ENCODE results near the gene METTL27.

METTL27 gene

DNA sequence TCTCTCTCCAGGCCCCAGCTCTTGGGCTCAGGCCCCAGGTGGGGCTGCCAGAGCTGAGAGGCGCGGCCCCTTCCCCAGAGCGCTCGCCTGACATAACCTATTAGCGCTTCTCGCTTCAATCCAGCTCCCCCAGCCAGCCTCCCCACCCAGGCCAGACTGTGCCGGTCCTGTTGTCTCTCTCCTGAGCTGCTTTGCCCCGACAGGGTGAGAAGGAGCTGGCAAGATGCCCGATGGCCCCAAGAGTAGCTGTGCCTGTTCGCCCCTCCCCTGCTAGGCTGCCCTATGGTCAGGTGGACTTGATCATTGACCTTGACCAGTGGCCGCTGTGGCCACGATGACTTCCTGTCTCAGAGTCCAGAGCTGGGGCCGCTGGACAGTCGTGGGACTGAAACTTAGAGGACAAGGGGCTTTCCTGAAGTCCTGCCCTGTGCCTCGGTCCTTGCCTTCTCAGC, 27.8 kb upstream of the METTL27 start:
- Histone ChIP-seq H3K4me2 (ENCODE audit: low read depth, low read length, poor library complexity, severe bottlenecking) (no peak overlapping the region), H2AFZ (ENCODE audit: low read depth, low read length, severe bottlenecking) (no peak overlapping the region)
- no peak for TF ChIP-seq EZH2phosphoT487 (conservative IDR thresholded peaks at IDR 0.05; ENCODE audit: low read length)
- TF ChIP-seq, protein P1, sequence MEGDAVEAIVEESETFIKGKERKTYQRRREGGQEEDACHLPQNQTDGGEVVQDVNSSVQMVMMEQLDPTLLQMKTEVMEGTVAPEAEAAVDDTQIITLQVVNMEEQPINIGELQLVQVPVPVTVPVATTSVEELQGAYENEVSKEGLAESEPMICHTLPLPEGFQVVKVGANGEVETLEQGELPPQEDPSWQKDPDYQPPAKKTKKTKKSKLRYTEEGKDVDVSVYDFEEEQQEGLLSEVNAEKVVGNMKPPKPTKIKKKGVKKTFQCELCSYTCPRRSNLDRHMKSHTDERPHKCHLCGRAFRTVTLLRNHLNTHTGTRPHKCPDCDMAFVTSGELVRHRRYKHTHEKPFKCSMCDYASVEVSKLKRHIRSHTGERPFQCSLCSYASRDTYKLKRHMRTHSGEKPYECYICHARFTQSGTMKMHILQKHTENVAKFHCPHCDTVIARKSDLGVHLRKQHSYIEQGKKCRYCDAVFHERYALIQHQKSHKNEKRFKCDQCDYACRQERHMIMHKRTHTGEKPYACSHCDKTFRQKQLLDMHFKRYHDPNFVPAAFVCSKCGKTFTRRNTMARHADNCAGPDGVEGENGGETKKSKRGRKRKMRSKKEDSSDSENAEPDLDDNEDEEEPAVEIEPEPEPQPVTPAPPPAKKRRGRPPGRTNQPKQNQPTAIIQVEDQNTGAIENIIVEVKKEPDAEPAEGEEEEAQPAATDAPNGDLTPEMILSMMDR (IDR thresholded peaks at IDR 0.05; ENCODE audit: insufficient read depth, low read length, poor library complexity, severe bottlenecking) = no peak

DNA sequence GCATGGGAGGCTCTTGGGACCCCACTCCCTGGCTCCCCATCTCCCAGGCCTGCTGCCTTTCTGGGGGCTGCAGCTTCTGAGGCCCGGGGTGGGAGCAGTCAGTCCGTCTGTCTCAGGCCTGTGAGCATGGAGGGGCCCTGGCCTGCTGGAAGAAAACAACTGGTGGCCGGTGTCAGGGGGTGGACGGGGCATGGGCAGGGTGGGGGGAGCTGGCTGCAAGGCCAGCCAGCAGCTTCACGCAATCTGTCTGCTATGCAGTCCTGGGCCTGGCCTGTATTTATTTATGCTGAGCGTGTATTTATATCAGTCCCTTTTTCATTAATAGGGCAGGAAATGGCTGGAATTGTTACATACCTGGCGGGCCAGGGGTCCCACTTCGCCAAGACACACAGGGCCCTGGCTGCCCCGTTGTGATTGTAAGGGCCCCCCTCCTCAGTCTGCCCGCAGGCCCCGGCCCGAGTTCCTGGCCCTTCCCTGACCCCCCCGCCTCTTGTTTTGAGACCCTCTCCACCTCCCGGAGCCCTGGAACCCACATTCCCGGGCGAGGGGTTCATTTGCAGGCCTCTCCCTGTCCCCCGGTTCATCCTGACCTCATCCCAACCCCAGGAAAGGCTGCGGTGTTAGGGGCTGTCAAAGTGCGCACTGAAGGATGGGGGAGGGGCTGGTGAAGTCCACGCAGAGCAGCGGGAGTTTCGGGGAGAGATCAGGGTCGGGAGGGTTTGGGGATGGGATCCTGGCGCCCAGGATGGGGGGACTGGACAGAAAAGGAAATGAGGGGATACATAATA, 26.9 kb upstream of the METTL27 start:
- Histone ChIP-seq H3K36me3 (ENCODE audit: low read length) (no peaks in the 10 kb centered on the region), H2AFZ (ENCODE audit: low read depth, low read length, severe bottlenecking) (no peak overlapping the region), H3K4me2 (ENCODE audit: low read depth, low read length, poor library complexity, severe bottlenecking) (no peak overlapping the region), H3K27ac (ENCODE audit: low read depth, low read length) (no peak overlapping the region), H3K27me3 (ENCODE audit: low read length) (no peaks in the 10 kb centered on the region), H3F3A (ENCODE audit: insufficient read depth) (no peaks in the 10 kb centered on the region), H3K9ac (ENCODE audit: low read length) (no peak overlapping the region), H3K4me3 (ENCODE audit: insufficient read depth, low read length, poor library complexity, severe bottlenecking) (no peak overlapping the region), H4K20me1 (ENCODE audit: low read depth, low read length) (no peaks in the 10 kb centered on the region), H3K9me2 (replicated peaks; ENCODE audit: insufficient read depth, low read length) (no peaks in the 10 kb centered on the region), H3K9me3 (ENCODE audit: insufficient read depth, low read length) (no peaks in the 10 kb centered on the region), H3K79me2 (ENCODE audit: insufficient read depth, low read length) (no peaks in the 10 kb centered on the region)
- TF ChIP-seq, protein P1 (IDR thresholded peaks at IDR 0.05; ENCODE audit: insufficient read depth, low read length, poor library complexity, severe bottlenecking) = no peak
- no peak for TF ChIP-seq EZH2phosphoT487 (conservative IDR thresholded peaks at IDR 0.05; ENCODE audit: low read length)

More for the DNA sequence above, 27.8 kb upstream of the METTL27 start:
- no peaks in the 10 kb centered on the region for H3K9me2 ChIP-seq (replicated peaks; ENCODE audit: insufficient read depth, low read length)
- no peak overlapping the region for H3K9ac ChIP-seq (ENCODE audit: low read length)
- H3F3A ChIP-seq (ENCODE audit: insufficient read depth) = no peaks in the 10 kb centered on the region
- H4K20me1 ChIP-seq (ENCODE audit: low read depth, low read length) = no peaks in the 10 kb centered on the region
- H3K4me3 ChIP-seq (ENCODE audit: insufficient read depth, low read length, poor library complexity, severe bottlenecking) = no peak overlapping the region
- no peak overlapping the region for H3K27ac ChIP-seq (ENCODE audit: low read depth, low read length)
- H3K9me3 ChIP-seq (ENCODE audit: insufficient read depth, low read length) = no peaks in the 10 kb centered on the region
- no peaks in the 10 kb centered on the region for H3K27me3 ChIP-seq (ENCODE audit: low read length)
- no peaks in the 10 kb centered on the region for H3K36me3 ChIP-seq (ENCODE audit: low read length)
- H3K79me2 ChIP-seq (ENCODE audit: insufficient read depth, low read length) = no peaks in the 10 kb centered on the region

DNA sequence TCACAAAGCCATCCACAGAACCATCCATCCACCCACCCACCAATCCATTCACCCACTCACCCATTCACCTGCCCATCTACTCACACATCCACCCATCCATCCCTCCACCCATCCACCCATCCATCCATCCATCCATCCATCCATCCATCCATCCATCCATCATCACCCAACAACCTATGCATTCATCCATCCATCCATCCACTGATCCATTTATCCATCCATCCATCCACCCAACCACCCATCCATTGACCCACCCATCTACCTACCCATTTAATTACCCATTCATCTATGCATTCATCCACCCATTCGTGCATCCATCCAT, 24.1 kb upstream of the METTL27 start:
- Histone ChIP-seq H4K20me1 (ENCODE audit: low read depth, low read length) (no peaks in the 10 kb centered on the region), H3K9me3 (ENCODE audit: insufficient read depth, low read length) (no peaks in the 10 kb centered on the region), H3K4me3 (ENCODE audit: insufficient read depth, low read length, poor library complexity, severe bottlenecking) (no peak overlapping the region), H3K4me2 (ENCODE audit: low read depth, low read length, poor library complexity, severe bottlenecking) (no peak overlapping the region), H3K36me3 (ENCODE audit: low read length) (no peaks in the 10 kb centered on the region), H2AFZ (ENCODE audit: low read depth, low read length, severe bottlenecking) (no peak overlapping the region), H3F3A (ENCODE audit: insufficient read depth) (no peaks in the 10 kb centered on the region), H3K9me2 (replicated peaks; ENCODE audit: insufficient read depth, low read length) (no peaks in the 10 kb centered on the region), H3K9ac (ENCODE audit: low read length) (no peak overlapping the region), H3K27ac (ENCODE audit: low read depth, low read length) (no peak overlapping the region), H3K79me2 (ENCODE audit: insufficient read depth, low read length) (no peaks in the 10 kb centered on the region), H3K27me3 (ENCODE audit: low read length) (no peaks in the 10 kb centered on the region)
- no peak for TF ChIP-seq EZH2phosphoT487 (conservative IDR thresholded peaks at IDR 0.05; ENCODE audit: low read length)
- TF ChIP-seq, protein P1 (IDR thresholded peaks at IDR 0.05; ENCODE audit: insufficient read depth, low read length, poor library complexity, severe bottlenecking) = no peak

All from SU-DHL-6 (cell line).